Fibroblast of mammary gland (primary cell): ENCODE measurements around the gene CNTLN.

Source experiments
- DNase-seq: peaks from one replicate; pipeline ENCODE4 v3.0.0-alpha.2; 2010; ENCODE audit warnings: low read depth
- H3K4me3 ChIP-seq: 2 replicates; pipeline ENCODE4 v1.5.1; 2011; ENCODE audit warnings: low read depth, mild to moderate bottlenecking, low read length, moderate library complexity; ENCODE audit not compliant: control insufficient read depth
- TF ChIP-seq, protein P1 (sequence below): conservative IDR thresholded peaks from 2 replicates; pipeline ENCODE4 v1.5.1; 2011; ENCODE audit warnings: low read depth, low read length, inconsistent platforms; ENCODE audit not compliant: control insufficient read depth, insufficient read depth

The CNTLN gene

DNA sequence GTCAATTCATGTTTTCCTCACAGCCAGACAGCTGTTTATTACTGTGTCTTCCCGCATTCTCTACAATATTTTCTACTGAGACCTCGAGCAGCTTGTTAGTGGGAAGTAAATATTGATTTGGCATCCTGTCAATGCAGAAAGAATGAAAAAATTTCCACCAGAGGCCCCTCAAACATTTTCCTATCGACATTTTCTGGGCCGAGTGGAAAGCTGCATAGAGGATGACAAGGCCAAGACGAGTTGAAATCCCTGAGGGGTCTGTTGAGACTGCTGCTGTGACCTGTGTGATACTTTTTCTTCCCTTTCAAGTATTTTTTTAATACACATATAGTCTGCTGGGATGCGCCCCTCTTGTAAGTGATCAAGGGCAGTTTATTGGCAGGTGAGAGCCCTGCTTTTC lies 352.6 kb downstream of the CNTLN start:
- DNase-seq = no peak
- TF ChIP-seq, protein P1, sequence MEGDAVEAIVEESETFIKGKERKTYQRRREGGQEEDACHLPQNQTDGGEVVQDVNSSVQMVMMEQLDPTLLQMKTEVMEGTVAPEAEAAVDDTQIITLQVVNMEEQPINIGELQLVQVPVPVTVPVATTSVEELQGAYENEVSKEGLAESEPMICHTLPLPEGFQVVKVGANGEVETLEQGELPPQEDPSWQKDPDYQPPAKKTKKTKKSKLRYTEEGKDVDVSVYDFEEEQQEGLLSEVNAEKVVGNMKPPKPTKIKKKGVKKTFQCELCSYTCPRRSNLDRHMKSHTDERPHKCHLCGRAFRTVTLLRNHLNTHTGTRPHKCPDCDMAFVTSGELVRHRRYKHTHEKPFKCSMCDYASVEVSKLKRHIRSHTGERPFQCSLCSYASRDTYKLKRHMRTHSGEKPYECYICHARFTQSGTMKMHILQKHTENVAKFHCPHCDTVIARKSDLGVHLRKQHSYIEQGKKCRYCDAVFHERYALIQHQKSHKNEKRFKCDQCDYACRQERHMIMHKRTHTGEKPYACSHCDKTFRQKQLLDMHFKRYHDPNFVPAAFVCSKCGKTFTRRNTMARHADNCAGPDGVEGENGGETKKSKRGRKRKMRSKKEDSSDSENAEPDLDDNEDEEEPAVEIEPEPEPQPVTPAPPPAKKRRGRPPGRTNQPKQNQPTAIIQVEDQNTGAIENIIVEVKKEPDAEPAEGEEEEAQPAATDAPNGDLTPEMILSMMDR = no peak
- H3K4me3 ChIP-seq = no peak overlapping the region

DNA sequence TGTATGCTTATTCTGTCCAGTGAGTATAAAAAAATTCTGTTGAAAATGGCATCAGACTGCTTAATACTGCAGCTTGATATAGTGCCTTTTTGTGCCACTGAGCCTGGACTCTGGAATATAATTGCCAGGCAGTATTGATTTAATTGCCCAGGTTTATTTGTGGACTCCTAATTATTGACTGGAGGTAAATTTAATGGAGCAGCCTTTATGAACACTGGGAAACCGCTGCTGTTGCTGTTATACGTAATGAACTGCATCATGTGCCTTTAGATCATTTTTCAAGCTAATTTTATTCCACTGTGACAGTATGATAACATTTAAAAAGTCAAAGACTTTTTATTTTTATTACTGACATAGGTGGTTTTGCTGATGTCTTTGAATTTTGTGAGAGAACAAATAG lies 353.8 kb downstream of the CNTLN start:
- TF ChIP-seq, protein P1 = no peak
- H3K4me3 ChIP-seq = no peak overlapping the region
- DNase-seq = no peak

DNA sequence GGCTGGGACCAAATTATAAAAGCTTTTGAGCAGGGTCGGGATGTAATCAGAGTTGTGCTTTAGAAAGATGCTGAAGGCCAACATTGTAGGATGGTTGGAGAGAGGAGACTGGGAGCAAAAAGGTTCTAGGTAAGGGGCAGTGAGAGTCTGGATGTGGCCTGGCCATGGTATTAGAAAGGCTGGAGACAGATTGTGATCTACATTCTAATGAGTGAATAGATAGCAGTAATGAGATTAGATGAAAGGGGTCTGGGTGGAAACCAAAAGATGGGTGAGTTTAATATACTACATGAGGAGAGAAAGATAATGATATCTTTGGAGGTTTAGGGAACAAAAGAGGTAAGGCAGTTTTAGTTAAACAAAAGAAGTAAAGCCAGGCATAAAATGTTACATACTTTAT lies 355.3 kb downstream of the CNTLN start:
- TF ChIP-seq, protein P1 = no peak
- no peak overlapping the region for H3K4me3 ChIP-seq

DNA sequence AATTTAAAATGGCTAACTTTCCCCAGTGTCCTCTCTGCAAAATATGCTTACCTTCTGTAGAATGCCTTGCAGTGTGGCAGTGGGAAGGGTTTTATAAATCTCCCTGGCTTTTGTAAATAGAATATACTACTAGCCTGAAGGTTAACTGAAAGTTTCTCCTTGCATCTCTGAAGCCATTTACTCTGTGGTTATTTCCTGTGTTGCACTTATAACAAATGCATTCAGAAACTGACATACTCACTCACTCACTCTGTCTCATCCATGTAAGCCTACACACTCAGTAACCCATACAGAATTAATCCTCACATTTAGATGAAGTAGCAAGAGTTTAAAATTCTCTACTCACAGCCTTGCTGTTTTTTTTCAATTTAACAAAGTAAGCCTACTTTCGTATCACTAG lies 356.9 kb downstream of the CNTLN start:
- H3K4me3 ChIP-seq = no peak overlapping the region
- DNase-seq = no peak
- TF ChIP-seq, protein P1 = no peak

More for the DNA sequence above, 355.3 kb downstream of the CNTLN start:
- DNase-seq = no peak

DNA sequence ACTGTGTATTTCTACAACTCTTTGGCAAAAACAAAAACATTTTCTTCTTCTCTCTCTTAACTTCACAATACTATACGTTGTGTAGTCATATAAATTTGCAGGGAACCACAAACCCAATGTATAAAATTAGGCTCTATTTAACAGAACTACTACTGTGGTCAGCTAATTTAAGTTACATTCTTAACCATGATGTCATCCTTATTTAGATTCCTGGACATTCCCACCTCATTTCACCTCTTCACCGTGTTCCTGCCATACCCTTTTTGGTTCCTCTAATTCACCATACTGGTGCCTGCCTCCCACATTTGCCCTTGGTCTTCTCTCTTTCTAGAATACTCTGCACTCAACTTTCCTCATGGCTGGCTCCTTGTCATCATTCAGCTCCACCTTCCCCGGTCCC lies 368.4 kb downstream of the CNTLN start:
- TF ChIP-seq, protein P1 = no peak
- no peak for DNase-seq
- no peak overlapping the region for H3K4me3 ChIP-seq

DNA sequence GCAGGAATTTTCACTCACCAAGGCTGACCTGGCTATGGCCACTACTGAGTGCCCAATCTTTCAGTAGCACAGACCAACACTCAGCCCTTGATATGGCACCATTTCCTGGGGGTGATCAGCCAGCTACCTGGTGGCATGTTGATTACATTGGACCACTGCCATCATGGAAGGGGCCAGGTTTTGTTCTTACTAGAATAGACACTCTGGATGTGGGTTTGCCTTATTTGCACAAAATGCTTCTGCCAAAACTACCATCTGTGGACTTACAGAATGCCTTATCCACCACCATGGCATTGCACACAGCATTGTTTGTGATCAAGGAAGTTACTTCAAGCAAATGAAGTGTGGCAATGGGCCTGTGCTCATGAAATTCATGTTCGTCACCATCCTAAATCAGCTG lies 374.3 kb downstream of the CNTLN start:
- DNase-seq = no peak
- TF ChIP-seq, protein P1 = no peak
- no peak overlapping the region for H3K4me3 ChIP-seq

DNA sequence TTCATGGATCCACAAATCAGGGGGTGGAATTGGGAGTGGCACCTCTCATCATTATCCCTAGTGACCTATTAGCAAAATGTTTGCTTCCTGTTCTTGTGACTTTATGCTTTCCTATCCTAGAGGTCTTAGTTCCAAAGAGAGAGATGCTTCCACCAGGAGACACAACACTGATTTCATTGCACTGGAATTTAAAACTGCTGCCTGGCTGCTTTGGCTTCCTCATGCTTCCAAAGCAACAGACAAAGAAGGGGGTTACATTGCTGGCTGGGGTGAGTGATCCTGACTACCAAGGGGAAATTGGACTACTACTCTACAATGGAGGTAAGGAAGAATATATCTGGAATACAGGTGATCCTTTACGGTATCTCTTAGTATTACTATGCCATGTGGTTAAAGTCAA lies 374.9 kb downstream of the CNTLN start:
- H3K4me3 ChIP-seq = no peak overlapping the region
- no peak for DNase-seq
- TF ChIP-seq, protein P1 = no peak
